Activated CD4-positive, alpha-beta T cell treated with anti-CD3 and anti-CD28 coated beads, Interleukin-2, amount 10 ng/mL, durations not matched to agents 24 days and 14 days (primary cell): ENCODE measurements around the gene XKR8. TPM values are rescaled to one million over a fixed set of nuclear protein-coding genes. Genes with fewer than 3 reads are reported as not detected.

Source experiments
- DNase-seq: peaks from one replicate; pipeline ENCODE4 v3.0.0; 2022
- H3K27ac Mint-ChIP-seq: one replicate; pipeline ENCODE4 v1.8.0; 2022; ENCODE audit warnings: mild to moderate bottlenecking, mixed read lengths
- H3K27me3 Mint-ChIP-seq: one replicate; pipeline ENCODE4 v1.8.0; 2022; ENCODE audit warnings: mixed read lengths
- H3K36me3 Mint-ChIP-seq: one replicate; pipeline ENCODE4 v1.8.0; 2022; ENCODE audit warnings: low read depth, mild to moderate bottlenecking, mixed read lengths
- H3K4me1 Mint-ChIP-seq: one replicate; pipeline ENCODE4 v1.8.0; 2021; ENCODE audit warnings: mixed read lengths
- H3K4me3 Mint-ChIP-seq: one replicate; pipeline ENCODE4 v1.8.0; 2022; ENCODE audit warnings: mild to moderate bottlenecking, moderate library complexity, mixed read lengths
- H3K9me3 Mint-ChIP-seq: one replicate; pipeline ENCODE4 v1.8.0; 2021; ENCODE audit warnings: mixed read lengths
- intact Hi-C: fragments of 100-400 bp; cut with micrococcal nuclease; formaldehyde crosslinking; loops from one replicate; pipeline ENCODE4 v1.15.1; 2023
- total RNA-seq: library from RNA; stranded (reverse); gene quantifications from 2 replicates; pipeline ENCODE4 v1.2.3, GENCODE V29; 2022

XKR8 gene, protein sequence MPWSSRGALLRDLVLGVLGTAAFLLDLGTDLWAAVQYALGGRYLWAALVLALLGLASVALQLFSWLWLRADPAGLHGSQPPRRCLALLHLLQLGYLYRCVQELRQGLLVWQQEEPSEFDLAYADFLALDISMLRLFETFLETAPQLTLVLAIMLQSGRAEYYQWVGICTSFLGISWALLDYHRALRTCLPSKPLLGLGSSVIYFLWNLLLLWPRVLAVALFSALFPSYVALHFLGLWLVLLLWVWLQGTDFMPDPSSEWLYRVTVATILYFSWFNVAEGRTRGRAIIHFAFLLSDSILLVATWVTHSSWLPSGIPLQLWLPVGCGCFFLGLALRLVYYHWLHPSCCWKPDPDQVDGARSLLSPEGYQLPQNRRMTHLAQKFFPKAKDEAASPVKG
- 4.1 and 7.0 TPM in 2 replicates for total RNA-seq

DNA sequence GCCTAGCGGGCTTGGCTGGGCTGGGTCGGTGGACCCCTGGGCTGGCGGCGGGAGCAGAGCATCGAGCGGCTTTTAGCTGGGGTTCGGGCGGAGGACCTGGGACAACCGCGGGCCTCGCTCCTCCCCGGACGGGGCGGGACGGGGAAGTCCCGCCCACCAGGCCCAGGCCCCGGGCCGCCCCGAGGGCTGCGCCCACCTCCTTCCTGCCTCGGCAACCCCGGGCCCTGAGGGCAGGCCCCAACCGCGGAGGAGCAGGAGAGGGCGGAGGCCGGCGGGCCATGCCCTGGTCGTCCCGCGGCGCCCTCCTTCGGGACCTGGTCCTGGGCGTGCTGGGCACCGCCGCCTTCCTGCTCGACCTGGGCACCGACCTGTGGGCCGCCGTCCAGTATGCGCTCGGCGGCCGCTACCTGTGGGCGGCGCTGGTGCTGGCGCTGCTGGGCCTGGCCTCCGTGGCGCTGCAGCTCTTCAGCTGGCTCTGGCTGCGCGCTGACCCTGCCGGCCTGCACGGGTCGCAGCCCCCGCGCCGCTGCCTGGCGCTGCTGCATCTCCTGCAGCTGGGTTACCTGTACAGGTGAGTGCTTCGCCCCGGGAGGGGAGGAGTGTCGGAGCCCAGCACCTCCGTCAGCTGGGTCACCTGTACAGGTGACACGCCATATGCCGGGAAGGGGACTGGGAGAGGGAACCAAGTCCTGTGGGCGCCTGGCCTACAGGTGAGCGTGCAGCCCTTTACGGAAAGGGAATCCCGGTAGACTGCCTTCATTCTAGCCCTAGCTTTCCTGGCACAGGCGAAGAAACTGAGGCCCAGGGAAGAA lies at the start of gene XKR8:
XKR8 (plus strand) TSS at position 182 of the 812 bp plus-strand sequence; CDS start at position 279, 97 bp downstream.
- peak; percentile 95 for DNase-seq
- Mint-ChIP-seq H3K4me1 (peaks cover 13% of the 10 kb centered on the region), H3K27ac (peak within 1 kb of the TSS; percentile 74), H3K27me3 (no peaks in the 10 kb centered on the region), H3K4me3 (peak within 1 kb of the TSS; percentile 86), H3K9me3 (no peaks in the 10 kb centered on the region), H3K36me3 (peaks cover 4% of the 10 kb centered on the region)
- intact Hi-C loops, result loop anchor here (2.0 to 5.0 kb wide), 2 partner anchors 17 to 103 kb away; no protein-coding TSS in a partner anchor

DNA sequence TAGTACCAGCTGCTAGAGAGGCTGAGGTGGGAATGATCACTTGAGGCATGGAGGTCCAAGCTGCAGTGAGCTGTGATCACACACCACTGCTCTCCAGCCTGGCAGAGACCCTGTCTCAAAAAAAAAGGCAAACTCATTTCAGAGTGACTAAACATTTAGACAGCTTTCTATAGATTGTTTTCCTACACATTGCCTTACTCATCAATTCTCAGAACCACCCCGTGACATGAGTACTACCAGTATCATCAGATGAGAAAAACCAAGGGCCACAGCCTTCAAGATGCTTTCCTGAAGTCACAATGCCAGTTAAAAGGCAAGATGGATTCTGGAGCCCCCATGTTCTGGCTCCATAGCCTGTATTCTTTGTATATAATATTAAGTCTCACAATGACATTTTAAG lies 47.3 kb upstream of the XKR8 start:
- peaks cover 3% of the 10 kb centered on the region for H3K27me3 Mint-ChIP-seq

DNA sequence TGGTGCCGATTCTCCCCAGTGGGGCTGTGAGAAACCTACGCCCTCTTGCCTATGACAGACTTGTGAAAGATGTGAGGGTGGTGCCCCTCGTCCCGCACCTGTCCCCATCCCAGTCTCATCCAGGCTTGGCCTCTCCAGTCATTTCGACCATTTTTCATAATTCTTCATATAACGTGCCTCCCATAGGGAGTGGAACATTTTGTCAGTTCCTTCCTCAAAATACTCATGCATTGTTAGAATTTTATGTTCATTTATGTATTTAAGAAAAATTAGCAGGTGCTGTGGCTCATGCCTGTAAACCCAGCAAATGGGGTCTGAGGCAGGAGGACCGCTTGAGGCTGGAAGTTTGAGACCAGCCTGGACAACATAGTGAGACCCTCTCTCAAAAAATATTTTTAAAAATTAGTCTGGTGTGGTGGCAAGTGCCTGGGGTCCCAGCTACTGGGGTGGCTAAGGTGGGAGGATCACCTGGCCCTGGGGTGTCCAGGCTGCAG lies 44.6 kb upstream of the XKR8 start:
- intact Hi-C loops, result no loop called here
- Mint-ChIP-seq H3K36me3 (peaks cover 28% of the 10 kb centered on the region), H3K4me3 (peak overlapping the region; percentile 98), H3K27ac (peak overlapping the region; percentile 99), H3K9me3 (no peaks in the 10 kb centered on the region), H3K27me3 (peaks cover 16% of the 10 kb centered on the region), H3K4me1 (peaks cover 21% of the 10 kb centered on the region)
- DNase-seq, result no peak

More for the DNA sequence above, 47.3 kb upstream of the XKR8 start:
- peaks cover 23% of the 10 kb centered on the region for H3K4me1 Mint-ChIP-seq
- DNase-seq, result no peak
- H3K4me3 Mint-ChIP-seq, result peak overlapping the region; percentile 66
- intact Hi-C loops, result no loop called here
- peak overlapping the region; percentile 89 for H3K27ac Mint-ChIP-seq
- H3K36me3 Mint-ChIP-seq, result peaks cover 46% of the 10 kb centered on the region
- H3K9me3 Mint-ChIP-seq, result no peaks in the 10 kb centered on the region

DNA sequence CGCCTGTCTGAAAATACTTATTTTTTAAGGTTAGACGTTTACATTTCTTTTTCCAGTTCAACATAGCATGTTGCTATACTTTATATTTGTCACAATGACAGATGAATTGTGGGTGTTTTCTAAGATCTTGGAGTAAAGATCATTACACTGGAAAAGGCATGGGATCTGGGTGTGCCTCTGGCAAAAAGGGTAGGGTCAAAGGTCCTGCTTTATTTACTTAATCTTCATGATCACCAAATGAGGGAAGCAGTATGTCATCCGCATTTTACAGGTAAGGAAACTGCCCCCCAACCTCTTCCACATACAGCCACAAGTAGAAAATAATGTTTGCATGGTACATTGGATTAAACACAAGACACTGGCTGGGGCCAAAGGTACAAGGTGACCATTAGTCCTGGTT lies 37.5 kb upstream of the XKR8 start:
- Mint-ChIP-seq H3K4me1 (no peaks in the 10 kb centered on the region), H3K4me3 (no peak overlapping the region), H3K9me3 (no peaks in the 10 kb centered on the region), H3K27me3 (peaks cover 20% of the 10 kb centered on the region), H3K27ac (no peak overlapping the region), H3K36me3 (no peaks in the 10 kb centered on the region)
- no peak for DNase-seq
- intact Hi-C loops, result no loop called here

DNA sequence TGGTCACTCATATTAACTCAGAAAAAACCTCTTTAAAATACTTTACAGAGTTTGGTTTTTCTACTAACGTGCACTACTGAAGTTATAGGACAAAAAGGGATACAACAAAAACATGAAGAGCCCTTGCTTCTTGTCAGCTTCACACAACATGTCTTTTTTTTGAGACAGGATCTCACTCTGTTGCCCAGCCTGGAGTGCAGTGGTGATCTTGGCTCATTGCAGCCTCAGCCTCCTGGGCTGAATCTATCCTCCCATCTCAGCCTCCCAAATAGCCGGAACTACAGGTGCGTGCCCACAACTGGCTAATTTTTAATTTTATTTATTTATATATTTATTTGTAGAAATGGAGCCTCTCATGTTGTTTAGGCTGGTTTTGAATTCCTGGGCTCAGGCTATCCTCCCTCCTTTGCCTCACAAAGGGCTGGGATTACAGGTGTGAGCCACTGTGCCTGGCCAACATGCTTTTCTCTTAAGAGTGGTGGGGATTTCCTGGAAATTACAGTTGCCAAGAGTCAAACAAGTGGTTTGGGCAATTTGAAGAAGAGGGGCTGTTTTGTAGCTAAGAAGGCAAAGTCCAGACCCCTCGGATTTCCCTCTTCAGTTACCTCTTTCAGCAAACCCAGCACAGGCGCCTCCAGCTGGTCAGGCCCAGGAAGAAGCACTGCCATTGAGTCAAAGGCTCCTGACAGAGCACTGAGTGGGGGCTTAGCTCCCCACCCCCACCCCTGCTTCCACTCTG lies 31.4 kb upstream of the XKR8 start:
- DNase-seq, result no peak
- H3K4me3 Mint-ChIP-seq, result no peak overlapping the region
- no peaks in the 10 kb centered on the region for H3K36me3 Mint-ChIP-seq
- H3K9me3 Mint-ChIP-seq, result no peaks in the 10 kb centered on the region
- H3K27me3 Mint-ChIP-seq, result peaks cover 7% of the 10 kb centered on the region
- peaks cover 19% of the 10 kb centered on the region for H3K4me1 Mint-ChIP-seq
- H3K27ac Mint-ChIP-seq, result no peak overlapping the region
- intact Hi-C loops, result no loop called here

DNA sequence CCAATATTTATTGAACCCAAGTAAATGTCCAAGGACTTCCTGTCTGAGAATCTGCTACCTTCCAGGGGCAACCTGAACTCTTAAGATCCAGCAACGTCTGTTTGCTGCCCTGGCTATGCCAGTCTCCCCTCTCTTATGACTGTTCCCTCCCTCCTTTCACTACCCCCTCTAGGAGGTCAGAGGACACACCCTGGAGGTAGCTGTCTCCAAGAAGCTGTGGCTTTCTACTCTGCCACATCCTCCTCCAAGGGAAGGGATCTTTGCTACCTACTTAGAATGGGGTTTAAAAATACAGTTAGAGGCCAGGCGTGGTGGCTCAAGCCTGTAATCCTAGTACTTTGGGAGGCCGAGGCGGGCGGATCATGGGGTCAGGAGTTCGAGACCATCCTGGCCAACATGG lies 28.6 kb upstream of the XKR8 start:
- Mint-ChIP-seq H3K27ac (no peak overlapping the region), H3K36me3 (no peaks in the 10 kb centered on the region), H3K27me3 (peaks cover 13% of the 10 kb centered on the region), H3K9me3 (no peaks in the 10 kb centered on the region), H3K4me3 (peak overlapping the region; percentile 22), H3K4me1 (peaks cover 30% of the 10 kb centered on the region)
- intact Hi-C loops, result no loop called here
- no peak for DNase-seq

DNA sequence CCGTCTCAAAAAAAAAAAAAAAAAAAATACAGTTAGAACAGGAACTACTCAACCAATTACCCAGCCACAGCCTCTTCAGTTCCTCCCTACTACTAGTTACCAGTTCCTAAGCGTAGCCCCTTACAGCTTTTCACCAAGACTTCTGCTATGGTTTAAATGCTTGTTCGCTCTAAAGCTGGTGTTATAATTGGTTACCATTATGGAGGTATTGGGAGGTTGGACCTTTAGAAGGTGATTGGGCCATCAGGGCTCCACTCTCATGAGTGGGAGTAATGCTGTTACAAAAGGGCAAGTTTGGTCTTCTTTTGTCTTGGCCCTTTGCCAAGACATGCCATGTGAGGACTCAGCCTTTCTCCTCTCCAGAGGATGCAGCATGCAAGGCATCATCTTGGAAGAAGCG lies 28.0 kb upstream of the XKR8 start:
- H3K4me1 Mint-ChIP-seq, result peaks cover 30% of the 10 kb centered on the region
- H3K36me3 Mint-ChIP-seq, result no peaks in the 10 kb centered on the region
- H3K27me3 Mint-ChIP-seq, result peaks cover 12% of the 10 kb centered on the region
- no peaks in the 10 kb centered on the region for H3K9me3 Mint-ChIP-seq
- H3K27ac Mint-ChIP-seq, result no peak overlapping the region
- no peak for DNase-seq
- no peak overlapping the region for H3K4me3 Mint-ChIP-seq
- intact Hi-C loops, result no loop called here

DNA sequence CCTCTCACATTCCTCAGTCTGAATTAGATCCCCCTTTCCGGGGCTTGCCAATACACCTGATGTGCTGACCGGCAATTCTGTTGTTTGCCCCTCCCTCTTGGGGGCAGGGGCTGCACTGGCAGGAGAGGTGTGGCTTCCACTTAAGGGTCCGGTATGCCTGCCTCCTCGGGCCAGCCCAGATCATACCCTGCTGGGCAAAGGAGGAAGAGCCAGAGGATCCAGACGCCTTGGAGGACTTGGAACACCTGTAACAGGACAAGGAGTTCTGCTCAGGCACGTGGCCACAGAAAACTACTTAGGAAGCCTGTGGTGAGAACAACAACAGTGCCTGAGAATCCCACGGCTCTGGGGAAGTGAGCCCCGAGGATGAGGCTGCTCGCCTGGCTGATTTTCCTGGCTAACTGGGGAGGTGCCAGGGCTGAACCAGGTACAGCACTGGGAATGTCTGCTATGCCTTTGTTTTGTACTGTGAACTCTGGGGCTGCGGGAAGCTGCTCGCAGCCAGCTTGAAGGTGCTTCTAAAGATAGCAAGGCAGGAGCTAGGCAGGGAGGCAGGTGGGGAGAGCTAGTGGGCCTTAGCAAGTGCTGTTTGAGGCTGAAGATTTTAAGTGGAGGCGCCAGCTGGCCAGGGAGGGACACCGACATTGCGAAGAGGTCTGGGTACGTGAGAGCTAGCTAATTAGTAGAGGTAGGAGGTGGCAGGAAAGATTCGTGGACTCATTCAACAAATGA lies 24.8 kb upstream of the XKR8 start, which contains the start of gene SMPDL3B:
SMPDL3B (plus strand) TSS at position 183 of the 732 bp plus-strand sequence; CDS start at position 367, 184 bp downstream.
- peaks cover 39% of the 10 kb centered on the region for H3K4me1 Mint-ChIP-seq
- peak within 1 kb of the TSS; percentile 30 for H3K4me3 Mint-ChIP-seq
- H3K36me3 Mint-ChIP-seq, result no peaks in the 10 kb centered on the region
- peaks cover 12% of the 10 kb centered on the region for H3K27me3 Mint-ChIP-seq
- no peak within 1 kb of the TSS for H3K27ac Mint-ChIP-seq
- no peaks in the 10 kb centered on the region for H3K9me3 Mint-ChIP-seq
- intact Hi-C loops, result no loop called here
- DNase-seq, result no peak

DNA sequence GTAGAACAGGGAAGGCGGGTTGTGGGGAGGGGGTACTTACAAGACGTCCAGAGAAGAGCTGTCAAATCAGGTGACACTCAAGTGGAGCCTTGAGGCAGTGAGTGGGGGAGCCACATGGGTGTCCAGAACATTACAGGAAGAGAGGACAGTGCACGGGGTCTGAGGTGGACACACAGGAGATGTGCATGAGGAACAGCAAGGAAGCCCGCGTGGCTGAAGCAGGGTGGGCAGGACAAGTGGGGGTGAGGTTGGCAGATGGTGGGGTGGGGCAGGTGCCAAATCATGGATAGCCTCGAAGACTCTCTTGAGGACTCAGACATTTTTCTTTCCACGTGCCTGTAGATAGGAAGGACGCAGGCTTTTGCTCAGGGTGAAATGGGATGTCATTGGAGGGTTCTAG lies 24.1 kb upstream of the XKR8 start:
- intact Hi-C loops, result no loop called here
- Mint-ChIP-seq H3K4me3 (peak overlapping the region; percentile 30), H3K27ac (no peak overlapping the region), H3K9me3 (no peaks in the 10 kb centered on the region), H3K4me1 (peaks cover 41% of the 10 kb centered on the region), H3K27me3 (peaks cover 12% of the 10 kb centered on the region), H3K36me3 (no peaks in the 10 kb centered on the region)
- no peak for DNase-seq

DNA sequence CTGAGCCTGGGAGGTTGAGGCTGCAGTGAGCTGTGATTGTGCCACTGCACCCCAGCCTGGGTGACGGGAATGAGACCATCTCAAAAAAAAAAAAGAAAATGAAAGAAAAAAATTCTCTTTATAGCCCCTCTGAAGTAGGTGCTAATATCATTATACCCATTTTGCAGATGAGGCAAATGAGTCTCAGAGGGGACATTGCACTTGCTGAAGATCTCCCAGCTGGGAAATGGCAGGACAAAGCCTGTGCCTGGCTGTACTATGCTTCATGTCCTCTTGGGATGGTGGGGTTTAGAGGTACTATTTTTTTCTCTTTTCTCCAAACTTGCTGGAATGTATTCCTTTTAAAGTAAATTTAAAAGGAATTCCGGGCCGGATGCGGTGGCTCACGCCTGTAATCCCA lies 23.4 kb upstream of the XKR8 start:
- Mint-ChIP-seq H3K4me3 (no peak overlapping the region), H3K36me3 (no peaks in the 10 kb centered on the region), H3K4me1 (peaks cover 36% of the 10 kb centered on the region), H3K9me3 (no peaks in the 10 kb centered on the region), H3K27me3 (peaks cover 12% of the 10 kb centered on the region), H3K27ac (no peak overlapping the region)
- intact Hi-C loops, result no loop called here
- no peak for DNase-seq

DNA sequence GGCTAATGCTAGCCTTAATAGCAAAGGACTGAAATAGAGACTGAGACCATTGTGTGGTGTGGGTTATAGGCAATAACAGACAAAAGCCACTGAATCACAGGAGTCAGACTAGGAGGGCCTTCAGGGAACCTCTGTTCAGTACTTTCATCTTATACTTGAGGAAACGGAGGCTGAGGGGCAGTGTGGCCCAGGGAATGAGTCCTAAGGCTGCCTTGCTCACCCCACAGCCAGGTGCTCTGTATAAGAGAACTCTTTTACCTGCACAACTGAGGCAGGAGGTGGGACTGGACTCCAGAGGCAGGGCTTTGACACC lies 22.3 kb upstream of the XKR8 start:
- intact Hi-C loops, result no loop called here
- no peak overlapping the region for H3K27ac Mint-ChIP-seq
- H3K4me1 Mint-ChIP-seq, result peaks cover 30% of the 10 kb centered on the region
- no peak overlapping the region for H3K4me3 Mint-ChIP-seq
- no peaks in the 10 kb centered on the region for H3K36me3 Mint-ChIP-seq
- no peaks in the 10 kb centered on the region for H3K9me3 Mint-ChIP-seq
- peaks cover 12% of the 10 kb centered on the region for H3K27me3 Mint-ChIP-seq
- DNase-seq, result no peak

DNA sequence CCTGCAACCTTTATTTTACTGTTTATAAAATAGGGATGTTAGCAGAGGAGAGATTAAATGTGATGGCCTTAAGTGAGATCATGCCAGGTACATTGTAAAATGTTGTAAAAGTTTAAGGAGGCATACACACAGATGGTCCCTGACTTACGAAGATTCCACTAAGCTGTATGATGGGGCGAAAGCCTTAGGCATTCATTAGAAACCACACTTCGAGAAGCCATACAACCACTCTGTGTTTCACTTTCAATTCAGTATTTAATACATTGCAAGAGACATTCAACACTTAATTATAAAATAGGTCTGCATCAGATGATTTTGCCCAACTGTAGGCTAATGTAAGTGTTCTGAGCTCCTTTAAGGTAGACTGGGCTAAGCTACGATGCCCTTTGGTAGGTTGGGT lies 21.3 kb upstream of the XKR8 start:
- no peaks in the 10 kb centered on the region for H3K9me3 Mint-ChIP-seq
- peaks cover 37% of the 10 kb centered on the region for H3K4me1 Mint-ChIP-seq
- no peak for DNase-seq
- H3K4me3 Mint-ChIP-seq, result no peak overlapping the region
- H3K36me3 Mint-ChIP-seq, result no peaks in the 10 kb centered on the region
- intact Hi-C loops, result no loop called here
- no peak overlapping the region for H3K27ac Mint-ChIP-seq
- peaks cover 10% of the 10 kb centered on the region for H3K27me3 Mint-ChIP-seq

DNA sequence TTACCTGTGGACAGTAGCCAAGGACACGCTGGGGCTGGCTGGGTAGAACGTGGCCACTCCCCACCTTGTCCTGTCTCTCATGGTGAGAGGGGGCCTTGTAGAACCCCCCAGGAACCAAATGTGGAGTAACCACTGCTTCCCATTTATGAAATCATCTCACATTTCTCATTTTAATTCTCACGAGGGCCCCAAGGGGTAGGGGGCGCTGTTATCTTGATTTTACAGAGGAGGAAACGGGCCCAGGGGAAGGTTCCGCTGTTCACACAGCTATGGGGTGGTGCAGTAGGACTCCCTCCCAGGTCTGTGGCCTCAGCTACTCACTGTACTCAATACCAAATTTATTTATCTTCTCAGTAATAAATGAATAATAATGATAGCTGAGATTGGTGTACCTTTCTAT lies 19.5 kb upstream of the XKR8 start:
- Mint-ChIP-seq H3K27ac (peak overlapping the region; percentile 70), H3K4me1 (peaks cover 38% of the 10 kb centered on the region), H3K4me3 (no peak overlapping the region), H3K9me3 (no peaks in the 10 kb centered on the region), H3K36me3 (no peaks in the 10 kb centered on the region), H3K27me3 (peaks cover 8% of the 10 kb centered on the region)
- intact Hi-C loops, result loop anchor here (5.0 kb wide), 1 partner anchor 37 kb away; no protein-coding TSS in a partner anchor
- DNase-seq, result peak; percentile 91
